K562 (cell line): ENCODE measurements around the gene ZSCAN32. TPM values are rescaled to one million over a fixed set of nuclear protein-coding genes. Genes with fewer than 3 reads are reported as not detected.
A peak's percentile ranks its signal among the peaks of the same experiment; 100 is the strongest.

Experiments
- EP400 ChIP-seq: fragments of 450-650 bp; IDR thresholded peaks from 2 replicates; pipeline ENCODE4 v1.6.1; 2017; ENCODE audit warnings: antibody characterized with exemption, mild to moderate bottlenecking, moderate library complexity
- ETS1 ChIP-seq: conservative IDR thresholded peaks from 2 replicates; pipeline ENCODE4 v1.6.1; 2011; ENCODE audit warnings: low read depth, mild to moderate bottlenecking, low read length; ENCODE audit not compliant: control insufficient read depth
- HMGN3 ChIP-seq: IDR thresholded peaks from 2 replicates; pipeline ENCODE4 v1.6.1; 2011; ENCODE audit warnings: borderline replicate concordance, low read depth, mild to moderate bottlenecking, mixed read lengths, low read length; ENCODE audit not compliant: insufficient read length; ENCODE audit errors: extremely low read depth
- MTA1 ChIP-seq: fragments of 450-650 bp; IDR thresholded peaks from 2 replicates; pipeline ENCODE4 v1.6.1; 2017; ENCODE audit warnings: borderline replicate concordance
- NCOR1 ChIP-seq: fragments of 450-650 bp; IDR thresholded peaks from 2 replicates; pipeline ENCODE4 v1.6.1; 2016; ENCODE audit warnings: mild to moderate bottlenecking, moderate library complexity
- PURB ChIP-seq: sonication (generic); formaldehyde crosslinking; IDR thresholded peaks from 2 replicates; pipeline ENCODE4 v1.9.0; 2021; ENCODE audit warnings: low read depth, mild to moderate bottlenecking, missing genetic modification reagents
- RCOR1 ChIP-seq, 2 experiments: IDR thresholded peaks; 2 replicates each; pipeline ENCODE4 v1.6.1; 2012; ENCODE audit warnings: low read depth in 2 of 2, low read length in 2 of 2, borderline replicate concordance in 1 of 2, improper control_type of control experiment in 1 of 2
- SIX5 ChIP-seq, 2 experiments: IDR thresholded peaks; 2 replicates each; pipeline ENCODE4 v1.6.1; 2011; ENCODE audit warnings: low read length in 2 of 2, borderline replicate concordance in 1 of 2, low read depth in 1 of 2, mild to moderate bottlenecking in 1 of 2, moderate library complexity in 1 of 2; ENCODE audit not compliant: insufficient read depth in 1 of 2
- YY1 ChIP-seq, 3 experiments: IDR thresholded peaks; 2 replicates each; pipeline ENCODE4 v1.6.1; 2011; ENCODE audit warnings: low read length in 2 of 3, mild to moderate bottlenecking in 2 of 3, moderate library complexity in 2 of 3, borderline replicate concordance in 1 of 3, control low read depth in 1 of 3, low read depth in 1 of 3; ENCODE audit not compliant: insufficient read depth in 3 of 3, insufficient replicate concordance in 2 of 3, control insufficient read depth in 1 of 3, insufficient read length in 1 of 3; ENCODE audit errors: extremely low read depth in 1 of 3
- ZBTB17 ChIP-seq: fragments of 450-650 bp; formaldehyde crosslinking; IDR thresholded peaks from 2 replicates; pipeline ENCODE4 v1.4.0; 2020; ENCODE audit warnings: mild to moderate bottlenecking
- ZBTB9 ChIP-seq: fragments of 450-650 bp; formaldehyde crosslinking; IDR thresholded peaks from 2 replicates; pipeline ENCODE4 v1.4.0; 2020; ENCODE audit warnings: mild to moderate bottlenecking, moderate library complexity
- polyA plus RNA-seq, 8 experiments: library from polyadenylated mRNA; depleted of rRNA in 4 of 8; stranded (reverse) in 5 of 8; unstranded in 3 of 8; fragments of >200 nt; fragmentation: Nextera tagmentation in 2 of 8; fragmentation: Illumina TruSeq in 1 of 8; extraction: Ambion mirVana in 2 of 8; extraction: Trizol in 1 of 8; gene quantifications; 2 replicates each; pipeline versions ENCODE4 v1.2.1 to v1.2.3, GENCODE V29; 2011 to 2014; ENCODE audit warnings: inconsistent platforms in 1 of 8, missing spikeins in 1 of 8
- total RNA-seq, 7 experiments: library from RNA; depleted of rRNA in 6 of 7; stranded (reverse); fragments of >200 nt in 6 of 7; fragmentation: Illumina TruSeq in 2 of 7; extraction: Trizol in 2 of 7; gene quantifications; 2 replicates each; pipeline versions ENCODE4 v1.2.1 to v1.2.3, GENCODE V29; 2011 to 2021; ENCODE audit warnings: low replicate concordance in 1 of 7
- TF ChIP-seq, protein P1 (sequence below), 2 experiments: fragments of 450-650 bp; conservative IDR thresholded peaks; 2 replicates each; pipeline ENCODE4 v1.6.1; 2017; ENCODE audit warnings: mild to moderate bottlenecking in 2 of 2, moderate library complexity in 2 of 2
- TF ChIP-seq, protein P2 (sequence below): fragments of 250-450 bp; sonication (Bioruptor Pico); IDR thresholded peaks from 2 replicates; pipeline ENCODE4 v1.9.0; 2021; ENCODE audit warnings: mild to moderate bottlenecking, inconsistent platforms
- TF ChIP-seq, protein P3 (sequence below): sonication (generic); formaldehyde crosslinking; IDR thresholded peaks from 2 replicates; pipeline ENCODE4 v1.8.0; 2022; ENCODE audit warnings: mild to moderate bottlenecking, missing genetic modification reagents

Gene ZSCAN32
- total and polyA plus RNA-seq, 9 of the 15 experiments (the other 6 are each of a cell fraction or from before 2014, with no cell fraction given): 16.0 to 29.4 (median 19.2) TPM

- TF ChIP-seq PURB (CRISPR knock-in tag): no peak
- peak; percentile 34; the same call in 1 of the 2 replicates for TF ChIP-seq EP400
- TF ChIP-seq ETS1: peak; percentile 59; the same call in 1 of the 2 replicates
- TF ChIP-seq MTA1: no peak
- TF ChIP-seq, protein P1, sequence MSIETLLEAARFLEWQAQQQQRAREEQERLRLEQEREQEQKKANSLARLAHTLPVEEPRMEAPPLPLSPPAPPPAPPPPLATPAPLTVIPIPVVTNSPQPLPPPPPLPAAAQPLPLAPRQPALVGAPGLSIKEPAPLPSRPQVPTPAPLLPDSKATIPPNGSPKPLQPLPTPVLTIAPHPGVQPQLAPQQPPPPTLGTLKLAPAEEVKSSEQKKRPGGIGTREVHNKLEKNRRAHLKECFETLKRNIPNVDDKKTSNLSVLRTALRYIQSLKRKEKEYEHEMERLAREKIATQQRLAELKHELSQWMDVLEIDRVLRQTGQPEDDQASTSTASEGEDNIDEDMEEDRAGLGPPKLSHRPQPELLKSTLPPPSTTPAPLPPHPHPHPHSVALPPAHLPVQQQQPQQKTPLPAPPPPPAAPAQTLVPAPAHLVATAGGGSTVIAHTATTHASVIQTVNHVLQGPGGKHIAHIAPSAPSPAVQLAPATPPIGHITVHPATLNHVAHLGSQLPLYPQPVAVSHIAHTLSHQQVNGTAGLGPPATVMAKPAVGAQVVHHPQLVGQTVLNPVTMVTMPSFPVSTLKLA (conservative IDR thresholded peaks at IDR 0.05): peak; percentile 77 to 87
- TF ChIP-seq SIX5 (IDR thresholded peaks at IDR 0.05; ENCODE audit: borderline replicate concordance in 1 of 2, insufficient read depth in 1 of 2, low read depth in 1 of 2, low read length in 2 of 2): peak; percentile 57 to 64; a peak in 3 of 4 replicates
- TF ChIP-seq YY1 (IDR thresholded peaks at IDR 0.05; ENCODE audit: borderline replicate concordance in 1 of 3, control insufficient read depth in 1 of 3, extremely low read depth in 1 of 3, insufficient read depth in 3 of 3, insufficient read length in 1 of 3, insufficient replicate concordance in 2 of 3, low read depth in 1 of 3, low read length in 2 of 3): peak in 2 of 3 experiments; percentile 6 to 79
- 0 out of 2 replicates have a peak, but pooled peaks have one; percentile 48 for TF ChIP-seq ZBTB9 (CRISPR knock-in tag)
- no peak for TF ChIP-seq NCOR1
- TF ChIP-seq HMGN3: peak; percentile 69
- peak; percentile 54 for TF ChIP-seq ZBTB17 (CRISPR knock-in tag)
- TF ChIP-seq, protein P2, sequence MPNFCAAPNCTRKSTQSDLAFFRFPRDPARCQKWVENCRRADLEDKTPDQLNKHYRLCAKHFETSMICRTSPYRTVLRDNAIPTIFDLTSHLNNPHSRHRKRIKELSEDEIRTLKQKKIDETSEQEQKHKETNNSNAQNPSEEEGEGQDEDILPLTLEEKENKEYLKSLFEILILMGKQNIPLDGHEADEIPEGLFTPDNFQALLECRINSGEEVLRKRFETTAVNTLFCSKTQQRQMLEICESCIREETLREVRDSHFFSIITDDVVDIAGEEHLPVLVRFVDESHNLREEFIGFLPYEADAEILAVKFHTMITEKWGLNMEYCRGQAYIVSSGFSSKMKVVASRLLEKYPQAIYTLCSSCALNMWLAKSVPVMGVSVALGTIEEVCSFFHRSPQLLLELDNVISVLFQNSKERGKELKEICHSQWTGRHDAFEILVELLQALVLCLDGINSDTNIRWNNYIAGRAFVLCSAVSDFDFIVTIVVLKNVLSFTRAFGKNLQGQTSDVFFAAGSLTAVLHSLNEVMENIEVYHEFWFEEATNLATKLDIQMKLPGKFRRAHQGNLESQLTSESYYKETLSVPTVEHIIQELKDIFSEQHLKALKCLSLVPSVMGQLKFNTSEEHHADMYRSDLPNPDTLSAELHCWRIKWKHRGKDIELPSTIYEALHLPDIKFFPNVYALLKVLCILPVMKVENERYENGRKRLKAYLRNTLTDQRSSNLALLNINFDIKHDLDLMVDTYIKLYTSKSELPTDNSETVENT (CRISPR knock-in tag): peak; percentile 16; the same call in 1 of the 2 replicates
- TF ChIP-seq, protein P3, sequence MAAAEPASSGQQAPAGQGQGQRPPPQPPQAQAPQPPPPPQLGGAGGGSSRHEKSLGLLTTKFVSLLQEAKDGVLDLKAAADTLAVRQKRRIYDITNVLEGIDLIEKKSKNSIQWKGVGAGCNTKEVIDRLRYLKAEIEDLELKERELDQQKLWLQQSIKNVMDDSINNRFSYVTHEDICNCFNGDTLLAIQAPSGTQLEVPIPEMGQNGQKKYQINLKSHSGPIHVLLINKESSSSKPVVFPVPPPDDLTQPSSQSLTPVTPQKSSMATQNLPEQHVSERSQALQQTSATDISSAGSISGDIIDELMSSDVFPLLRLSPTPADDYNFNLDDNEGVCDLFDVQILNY (CRISPR knock-in tag): 0 out of 2 replicates have a peak, but pooled peaks have one; percentile 52
- peak in 1 of 2 experiments; percentile 35; a peak in 2 of 4 replicates for TF ChIP-seq RCOR1 (IDR thresholded peaks at IDR 0.05; ENCODE audit: borderline replicate concordance in 1 of 2, low read depth in 2 of 2, low read length in 2 of 2)
Measured at GRCh38 chr16:3400779-3401688, at the start of gene ZSCAN32, which contains the start of gene ZNF174 (continued).
